Activated T-helper 1 cell treated with anti-CD3 and anti-CD28 coated beads, Interleukin-12 subunit alpha, Interleukin-12 subunit beta, Interleukin-2, Interleukin-4 antibody, amounts not matched to agents 30 ng/mL and 10 ng/mL and 1 ng/mL, durations not matched to agents 14 hours and 24 hours and 36 hours (primary cell): Measurements from ENCODE around the gene RBP3. TPM values are rescaled to one million over a fixed set of nuclear protein-coding genes. Genes with fewer than 3 reads are reported as not detected.

Experiments used
- DNase-seq: peaks from one replicate; pipeline ENCODE4 v3.0.0; 2021; ENCODE audit warnings: low spot score
- H3K27ac Mint-ChIP-seq: one replicate; pipeline ENCODE4 v1.8.0; 2021; ENCODE audit warnings: mild to moderate bottlenecking, mixed read lengths
- H3K27me3 Mint-ChIP-seq: one replicate; pipeline ENCODE4 v1.8.0; 2022; ENCODE audit warnings: mild to moderate bottlenecking, moderate library complexity, mixed read lengths; ENCODE audit not compliant: insufficient read depth
- H3K36me3 Mint-ChIP-seq: one replicate; pipeline ENCODE4 v1.8.0; 2021; ENCODE audit warnings: low read depth, mixed read lengths
- H3K4me1 Mint-ChIP-seq: one replicate; pipeline ENCODE4 v1.8.0; 2021; ENCODE audit warnings: low read depth, mixed read lengths
- H3K4me3 Mint-ChIP-seq: one replicate; pipeline ENCODE4 v1.8.0; 2021; ENCODE audit warnings: mild to moderate bottlenecking, moderate library complexity, mixed read lengths
- H3K9me3 Mint-ChIP-seq: one replicate; pipeline ENCODE4 v1.8.0; 2021; ENCODE audit warnings: mixed read lengths
- intact Hi-C: fragments of 100-400 bp; cut with micrococcal nuclease; formaldehyde crosslinking; loops from one replicate; pipeline ENCODE4 v1.15.1; 2024
- total RNA-seq: library from RNA; stranded (reverse); gene quantifications from 2 replicates; pipeline ENCODE4 v1.2.3, GENCODE V29; 2022

RBP3 gene
- total RNA-seq, 1 donor from 2014 or later: not detected

GRCh38 chr10:47322300-47323061 is 25.7 kb upstream of the RBP3 start, which contains the start of gene GDF2:
GDF2 (plus strand) TSS chr10:47322454; CDS start chr10:47322669, 215 bp downstream.
- H3K27me3 Mint-ChIP-seq: no peaks in the 10 kb centered on the region
- H3K27ac Mint-ChIP-seq: no peak within 1 kb of the TSS
- no peak within 1 kb of the TSS for H3K4me3 Mint-ChIP-seq
- DNase-seq: no peak
- intact Hi-C loops: no loop called here
- H3K4me1 Mint-ChIP-seq: no peaks in the 10 kb centered on the region
- H3K9me3 Mint-ChIP-seq: no peaks in the 10 kb centered on the region
- no peaks in the 10 kb centered on the region for H3K36me3 Mint-ChIP-seq

GRCh38 chr10:47323087-47323486 is 25.1 kb upstream of the RBP3 start:
- Mint-ChIP-seq H3K9me3 (no peaks in the 10 kb centered on the region), H3K27ac (no peak overlapping the region), H3K36me3 (no peaks in the 10 kb centered on the region), H3K27me3 (no peaks in the 10 kb centered on the region), H3K4me1 (no peaks in the 10 kb centered on the region), H3K4me3 (no peak overlapping the region)
- no peak for DNase-seq
- intact Hi-C loops: no loop called here

- Mint-ChIP-seq H3K4me1 (no peaks in the 10 kb centered on the region), H3K27me3 (no peaks in the 10 kb centered on the region), H3K36me3 (no peaks in the 10 kb centered on the region), H3K4me3 (no peak overlapping the region), H3K9me3 (no peaks in the 10 kb centered on the region), H3K27ac (no peak overlapping the region)
- no peak for DNase-seq
- intact Hi-C loops: no loop called here
These were observed 24.4 kb upstream of the RBP3 start for GRCh38 chr10:47323636-47324296.

DNA sequence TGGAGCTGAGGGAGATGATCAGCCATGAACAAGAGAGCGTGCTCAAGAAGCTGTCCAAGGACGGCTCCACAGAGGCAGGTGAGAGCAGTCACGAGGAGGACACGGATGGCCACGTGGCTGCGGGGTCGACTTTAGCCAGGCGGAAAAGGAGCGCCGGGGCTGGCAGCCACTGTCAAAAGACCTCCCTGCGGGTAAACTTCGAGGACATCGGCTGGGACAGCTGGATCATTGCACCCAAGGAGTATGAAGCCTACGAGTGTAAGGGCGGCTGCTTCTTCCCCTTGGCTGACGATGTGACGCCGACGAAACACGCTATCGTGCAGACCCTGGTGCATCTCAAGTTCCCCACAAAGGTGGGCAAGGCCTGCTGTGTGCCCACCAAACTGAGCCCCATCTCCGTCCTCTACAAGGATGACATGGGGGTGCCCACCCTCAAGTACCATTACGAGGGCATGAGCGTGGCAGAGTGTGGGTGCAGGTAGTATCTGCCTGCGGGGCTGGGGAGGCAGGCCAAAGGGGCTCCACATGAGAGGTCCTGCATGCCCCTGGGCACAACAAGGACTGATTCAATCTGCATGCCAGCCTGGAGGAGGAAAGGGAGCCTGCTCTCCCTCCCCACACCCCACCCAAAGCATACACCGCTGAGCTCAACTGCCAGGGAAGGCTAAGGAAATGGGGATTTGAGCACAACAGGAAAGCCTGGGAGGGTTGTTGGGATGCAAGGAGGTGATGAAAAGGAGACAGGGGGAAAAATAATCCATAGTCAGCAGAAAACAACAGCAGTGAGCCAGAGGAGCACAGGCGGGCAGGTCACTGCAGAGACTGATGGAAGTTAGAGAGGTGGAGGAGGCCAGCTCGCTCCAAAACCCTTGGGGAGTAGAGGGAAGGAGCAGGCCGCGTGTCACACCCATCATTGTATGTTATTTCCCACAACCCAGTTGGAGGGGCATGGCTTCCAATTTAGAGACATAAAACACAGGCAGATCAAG is 22.6 kb upstream of the RBP3 start:
- no peak overlapping the region for H3K4me3 Mint-ChIP-seq
- no peak overlapping the region for H3K27ac Mint-ChIP-seq
- intact Hi-C loops: no loop called here

DNA sequence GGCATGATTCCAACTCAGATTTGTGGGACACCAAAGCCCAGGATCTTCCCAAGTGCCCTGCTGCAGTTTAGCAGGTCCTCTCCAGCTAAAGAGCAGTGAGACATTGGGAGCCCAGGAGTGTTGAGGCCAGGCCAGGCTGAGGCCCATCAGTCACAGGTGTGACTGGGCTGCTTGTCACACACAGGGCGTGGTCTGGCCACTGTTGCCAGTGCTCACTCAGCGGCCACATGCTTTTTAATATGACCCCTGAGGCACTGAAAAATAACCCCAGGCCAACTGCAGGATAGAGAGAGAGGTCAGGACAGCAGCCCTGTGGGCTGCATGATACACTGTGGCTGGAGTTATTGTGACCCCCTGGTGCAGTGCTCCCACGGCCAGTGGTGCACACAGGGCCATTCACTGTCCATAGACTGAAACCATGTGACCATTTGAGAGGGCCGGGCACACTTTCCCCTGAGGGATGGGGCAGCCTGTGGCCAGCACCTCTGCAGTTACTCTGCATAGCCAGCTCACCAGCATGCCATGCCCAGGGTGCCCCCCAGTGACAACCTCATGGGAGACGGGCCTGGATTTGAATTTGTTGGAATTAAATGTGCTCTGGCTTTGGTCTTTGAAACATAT is 21.7 kb upstream of the RBP3 start:
- no peaks in the 10 kb centered on the region for H3K4me1 Mint-ChIP-seq
- H3K4me3 Mint-ChIP-seq: no peak overlapping the region
- intact Hi-C loops: no loop called here
- H3K27me3 Mint-ChIP-seq: no peaks in the 10 kb centered on the region
- no peaks in the 10 kb centered on the region for H3K9me3 Mint-ChIP-seq
- H3K36me3 Mint-ChIP-seq: no peaks in the 10 kb centered on the region
- no peak overlapping the region for H3K27ac Mint-ChIP-seq
- DNase-seq: no peak

More for the DNA sequence above, 22.6 kb upstream of the RBP3 start:
- H3K36me3 Mint-ChIP-seq: no peaks in the 10 kb centered on the region
- H3K4me1 Mint-ChIP-seq: no peaks in the 10 kb centered on the region
- no peaks in the 10 kb centered on the region for H3K9me3 Mint-ChIP-seq
- no peak for DNase-seq
- no peaks in the 10 kb centered on the region for H3K27me3 Mint-ChIP-seq

- Mint-ChIP-seq H3K27ac (no peak overlapping the region), H3K9me3 (no peaks in the 10 kb centered on the region), H3K4me3 (no peak overlapping the region), H3K4me1 (no peaks in the 10 kb centered on the region), H3K36me3 (no peaks in the 10 kb centered on the region), H3K27me3 (no peaks in the 10 kb centered on the region)
- intact Hi-C loops: no loop called here
- DNase-seq: no peak
These were observed 21.2 kb upstream of the RBP3 start for GRCh38 chr10:47326927-47327330.

DNA sequence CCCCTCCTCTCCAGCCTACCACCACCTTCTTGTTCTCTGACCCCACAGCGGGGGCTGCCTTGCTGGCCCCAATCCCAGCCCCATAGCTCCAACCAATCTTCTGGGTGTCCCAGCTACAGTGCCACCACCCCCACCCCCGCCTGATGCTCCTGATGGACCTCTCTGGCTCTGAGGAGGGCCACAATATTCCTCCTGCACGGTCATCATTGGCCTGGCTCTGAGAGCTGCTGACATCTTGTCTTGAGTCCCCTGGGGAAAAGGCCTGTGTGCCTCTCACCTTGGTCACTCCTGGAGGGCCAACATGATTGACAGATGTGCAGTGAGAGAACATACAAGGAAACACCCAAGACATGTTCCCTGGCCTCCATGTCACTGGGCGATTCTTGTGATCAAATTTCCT is 18.3 kb upstream of the RBP3 start:
- Mint-ChIP-seq H3K36me3 (no peaks in the 10 kb centered on the region), H3K27ac (no peak overlapping the region), H3K27me3 (peaks cover 5% of the 10 kb centered on the region), H3K9me3 (no peaks in the 10 kb centered on the region), H3K4me3 (no peak overlapping the region), H3K4me1 (no peaks in the 10 kb centered on the region)
- no peak for DNase-seq
- intact Hi-C loops: no loop called here

DNA sequence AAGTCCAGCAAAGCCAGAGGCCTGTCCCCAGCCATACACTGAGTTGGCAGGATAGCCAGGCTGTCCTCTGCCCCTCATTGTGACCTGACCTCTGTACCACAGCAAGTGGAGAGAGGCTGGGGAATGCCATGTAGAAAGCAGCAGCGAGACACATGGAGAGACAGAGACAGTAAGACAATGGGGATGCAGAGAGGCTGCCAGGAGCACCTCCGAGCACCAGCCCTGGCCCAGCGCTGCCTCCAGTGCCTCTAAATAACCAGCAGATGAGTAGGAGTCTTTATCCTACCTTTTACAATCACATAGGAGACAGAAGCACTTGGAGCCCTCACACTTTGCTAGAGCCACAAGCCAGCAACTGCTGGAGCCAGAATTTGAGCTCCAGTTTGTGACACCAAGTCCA is 17.8 kb upstream of the RBP3 start:
- H3K9me3 Mint-ChIP-seq: no peaks in the 10 kb centered on the region
- H3K27ac Mint-ChIP-seq: no peak overlapping the region
- H3K4me3 Mint-ChIP-seq: no peak overlapping the region
- intact Hi-C loops: no loop called here
- H3K27me3 Mint-ChIP-seq: peaks cover 5% of the 10 kb centered on the region
- H3K36me3 Mint-ChIP-seq: no peaks in the 10 kb centered on the region
- DNase-seq: no peak
- H3K4me1 Mint-ChIP-seq: no peaks in the 10 kb centered on the region

- DNase-seq: no peak
- H3K36me3 Mint-ChIP-seq: no peaks in the 10 kb centered on the region
- H3K4me3 Mint-ChIP-seq: no peak overlapping the region
- no peak overlapping the region for H3K27ac Mint-ChIP-seq
- intact Hi-C loops: no loop called here
- H3K9me3 Mint-ChIP-seq: no peaks in the 10 kb centered on the region
- no peaks in the 10 kb centered on the region for H3K4me1 Mint-ChIP-seq
- H3K27me3 Mint-ChIP-seq: peaks cover 5% of the 10 kb centered on the region
These were observed 17.4 kb upstream of the RBP3 start for GRCh38 chr10:47330804-47331203.

GRCh38 chr10:47331491-47331890 is 16.7 kb upstream of the RBP3 start:
- Mint-ChIP-seq H3K27ac (no peak overlapping the region), H3K27me3 (peaks cover 8% of the 10 kb centered on the region), H3K9me3 (no peaks in the 10 kb centered on the region), H3K4me3 (no peak overlapping the region), H3K36me3 (no peaks in the 10 kb centered on the region), H3K4me1 (no peaks in the 10 kb centered on the region)
- intact Hi-C loops: no loop called here
- DNase-seq: no peak

- no peak overlapping the region for H3K4me3 Mint-ChIP-seq
- no peak for DNase-seq
- H3K4me1 Mint-ChIP-seq: no peaks in the 10 kb centered on the region
- H3K27me3 Mint-ChIP-seq: peaks cover 8% of the 10 kb centered on the region
- H3K27ac Mint-ChIP-seq: no peak overlapping the region
- intact Hi-C loops: no loop called here
- no peaks in the 10 kb centered on the region for H3K9me3 Mint-ChIP-seq
- H3K36me3 Mint-ChIP-seq: no peaks in the 10 kb centered on the region
These were observed 16.2 kb upstream of the RBP3 start for GRCh38 chr10:47331954-47332353.

- no peak overlapping the region for H3K27ac Mint-ChIP-seq
- intact Hi-C loops: no loop called here
- H3K9me3 Mint-ChIP-seq: no peaks in the 10 kb centered on the region
- DNase-seq: no peak
- H3K27me3 Mint-ChIP-seq: peaks cover 8% of the 10 kb centered on the region
- no peaks in the 10 kb centered on the region for H3K36me3 Mint-ChIP-seq
- H3K4me3 Mint-ChIP-seq: no peak overlapping the region
- no peaks in the 10 kb centered on the region for H3K4me1 Mint-ChIP-seq
These were observed 15.8 kb upstream of the RBP3 start for GRCh38 chr10:47332371-47332770.
